ENCODE measurements around the gene SVIP.

The SVIP gene

DNA sequence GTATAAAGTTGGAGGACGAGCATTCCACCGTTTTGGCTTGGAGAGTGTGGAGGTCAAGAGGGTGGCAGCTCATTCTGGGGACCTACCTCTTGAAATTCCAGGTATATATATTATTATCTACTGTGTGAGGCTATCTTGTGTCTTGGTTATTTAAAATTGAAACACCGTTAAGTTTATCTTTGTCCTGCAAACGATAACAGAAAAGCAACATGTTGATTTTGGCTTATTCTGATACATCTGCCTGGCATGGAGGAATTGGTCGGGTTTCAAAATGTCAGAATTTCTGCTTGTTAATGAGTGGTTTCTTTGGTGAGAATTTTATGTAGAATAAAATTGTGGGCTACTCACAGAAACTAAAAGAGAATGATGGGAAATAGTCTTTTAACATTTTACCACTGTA lies 54.4 kb downstream of the SVIP start:
- H3K4me3 ChIP-seq (ENCODE audit: low read depth, low read length): no peak overlapping the region
- no peak for DNase-seq (ENCODE audit: low read depth)
- no peak for TF ChIP-seq CTCF (IDR thresholded peaks at IDR 0.05; ENCODE audit: low read depth, low read length, missing control alignments)
- in situ Hi-C loops (cut with HindIII; ENCODE audit: low sequenced_read_pairs): loop anchor here (5.0 kb wide), 1 partner anchor 83 kb away; no protein-coding TSS in a partner anchor

- in situ Hi-C loops (cut with HindIII; ENCODE audit: low sequenced_read_pairs): loop anchor here (5.0 kb wide), 1 partner anchor 82 kb away; no protein-coding TSS in a partner anchor
- no peak for DNase-seq (ENCODE audit: low read depth)
- H3K4me3 ChIP-seq (ENCODE audit: low read depth, low read length): no peak overlapping the region
- TF ChIP-seq CTCF (IDR thresholded peaks at IDR 0.05; ENCODE audit: low read depth, low read length, missing control alignments): no peak
These were observed 54.9 kb downstream of the SVIP start for GRCh38 chr11:22774716-22775115.

- no peak for DNase-seq (ENCODE audit: low read depth)
- in situ Hi-C loops (cut with HindIII; ENCODE audit: low sequenced_read_pairs): no loop called here
- TF ChIP-seq CTCF (IDR thresholded peaks at IDR 0.05; ENCODE audit: low read depth, low read length, missing control alignments): no peak
- H3K4me3 ChIP-seq (ENCODE audit: low read depth, low read length): no peak overlapping the region
These were observed 60.5 kb downstream of the SVIP start for GRCh38 chr11:22769081-22769480.

Measured in astrocyte of the cerebellum (primary cell).